ENCODE results near the gene STT3B. TPM values are rescaled to one million over a fixed set of nuclear protein-coding genes. Genes with fewer than 3 reads are reported as not detected.

The STT3B gene
- total RNA-seq, 2 donors from 2014 or later: 100 to 119 TPM

DNA sequence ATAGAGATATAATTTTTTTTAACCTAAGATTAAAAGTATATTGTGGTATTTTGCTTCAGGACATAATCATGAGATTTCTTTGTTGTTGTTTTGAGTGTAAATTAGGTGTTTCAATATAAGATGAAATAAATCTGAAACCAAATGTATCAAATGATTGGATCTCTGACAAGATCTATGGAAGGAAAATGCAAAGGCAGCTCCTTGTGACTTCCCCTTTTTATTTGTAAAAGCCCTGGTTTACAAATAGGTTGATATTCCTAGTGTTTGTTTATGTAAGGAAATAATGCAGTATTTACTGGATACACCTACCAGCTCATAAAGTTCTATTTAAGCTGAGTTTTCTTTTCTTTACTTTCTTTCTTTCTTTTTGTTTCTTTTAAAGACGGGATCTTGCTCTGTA, 35.9 kb downstream of the STT3B start:
- Mint-ChIP-seq H3K27ac (no peak overlapping the region), H3K4me3 (no peak overlapping the region), H3K4me1 (ENCODE audit: low read depth) (peaks cover 72% of the 10 kb centered on the region), H3K36me3 (ENCODE audit: insufficient read depth in 2 of 2) (no peaks in the 10 kb centered on the region), H3K9me3 (no peaks in the 10 kb centered on the region), H3K27me3 (ENCODE audit: low read depth) (no peaks in the 10 kb centered on the region)
- DNase-seq (no peak), ATAC-seq (replicated peaks in 1 of 2) (no peak)

GRCh38 chr3:31571325-31571724, 38.6 kb downstream of the STT3B start:
- no peak overlapping the region for H3K4me3 Mint-ChIP-seq
- peaks cover 49% of the 10 kb centered on the region for H3K4me1 Mint-ChIP-seq (ENCODE audit: low read depth)
- no peaks in the 10 kb centered on the region for H3K27me3 Mint-ChIP-seq (ENCODE audit: low read depth)
- no peaks in the 10 kb centered on the region for H3K36me3 Mint-ChIP-seq (ENCODE audit: insufficient read depth in 2 of 2)
- no peaks in the 10 kb centered on the region for H3K9me3 Mint-ChIP-seq
- no peak overlapping the region for H3K27ac Mint-ChIP-seq
- DNase-seq: no peak
- peak in 1 of 2 donors; percentile 19 for ATAC-seq (replicated peaks in 1 of 2)

DNA sequence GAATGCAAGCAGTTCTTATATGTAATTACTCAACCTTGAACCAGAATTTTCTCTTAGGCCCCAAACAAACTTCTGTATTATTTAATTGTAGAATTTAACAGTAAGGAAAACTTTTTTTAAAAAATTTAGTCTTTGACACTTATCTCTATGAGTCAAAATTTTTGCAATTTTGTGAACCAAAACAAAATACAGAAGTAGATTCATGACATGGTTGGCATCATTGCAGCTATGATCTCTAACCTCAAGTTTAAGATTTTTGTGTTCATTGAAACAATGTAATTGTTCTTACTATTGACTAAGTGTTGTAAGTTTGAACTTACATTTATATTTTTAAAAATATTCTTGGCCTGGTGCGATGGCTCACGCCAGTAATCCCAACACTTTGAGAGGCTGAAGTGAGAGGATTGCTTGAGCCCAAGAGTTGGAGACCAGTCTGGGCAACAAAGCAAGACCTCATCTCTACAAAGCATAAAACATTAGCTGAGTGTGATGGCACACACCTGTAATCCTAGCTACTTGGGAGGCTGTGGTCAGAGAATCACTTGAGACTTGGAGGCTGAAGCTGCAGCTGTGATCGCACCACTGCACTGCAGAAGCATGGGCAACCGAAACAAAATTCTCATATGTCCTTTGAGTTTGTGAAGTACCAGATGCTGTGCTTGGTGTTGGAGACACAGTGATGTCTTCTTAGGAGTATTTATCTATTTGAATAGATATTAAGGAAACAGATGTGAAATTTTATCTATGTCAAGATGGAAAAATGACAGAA, 39.7 kb downstream of the STT3B start:
- no peak overlapping the region for H3K4me3 Mint-ChIP-seq
- DNase-seq (no peak), ATAC-seq (replicated peaks in 1 of 2) (peak; percentile 20 to 60)
- no peaks in the 10 kb centered on the region for H3K27me3 Mint-ChIP-seq (ENCODE audit: low read depth)
- no peak overlapping the region for H3K27ac Mint-ChIP-seq
- peaks cover 38% of the 10 kb centered on the region for H3K4me1 Mint-ChIP-seq (ENCODE audit: low read depth)
- H3K9me3 Mint-ChIP-seq: no peaks in the 10 kb centered on the region
- no peaks in the 10 kb centered on the region for H3K36me3 Mint-ChIP-seq (ENCODE audit: insufficient read depth in 2 of 2)

GRCh38 chr3:31573036-31573779, 40.5 kb downstream of the STT3B start:
- H3K27ac Mint-ChIP-seq: no peak overlapping the region
- H3K27me3 Mint-ChIP-seq (ENCODE audit: low read depth): no peaks in the 10 kb centered on the region
- peaks cover 0 to under 1% of the 10 kb centered on the region in 2 donors for H3K36me3 Mint-ChIP-seq (ENCODE audit: insufficient read depth in 2 of 2)
- no peak overlapping the region for H3K4me3 Mint-ChIP-seq
- ATAC-seq (replicated peaks in 1 of 2) (peak; percentile 49 to 64), DNase-seq (no peak)
- H3K4me1 Mint-ChIP-seq (ENCODE audit: low read depth): peaks cover 39% of the 10 kb centered on the region
- no peaks in the 10 kb centered on the region for H3K9me3 Mint-ChIP-seq

DNA sequence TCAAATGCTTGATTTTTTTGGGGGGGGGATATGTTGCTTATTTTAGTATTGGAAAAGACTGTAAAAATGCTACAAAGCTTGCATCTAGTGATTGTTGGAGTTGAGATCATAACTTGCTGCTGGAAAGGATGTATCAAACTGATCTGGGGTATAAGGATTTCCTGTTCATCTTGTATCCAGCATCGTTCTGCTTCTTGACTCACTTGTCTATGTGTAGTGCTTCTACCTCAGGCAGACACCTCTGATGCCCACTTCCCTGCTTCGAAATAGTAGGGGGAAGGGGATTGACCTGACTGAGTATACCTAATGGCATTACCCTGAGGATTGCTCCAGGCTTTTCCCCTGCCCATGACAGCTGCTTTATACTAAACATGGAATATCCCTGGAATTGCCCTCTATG, 42.7 kb downstream of the STT3B start:
- H3K9me3 Mint-ChIP-seq: no peaks in the 10 kb centered on the region
- peak overlapping the region; percentile 31 for H3K27ac Mint-ChIP-seq
- ATAC-seq (replicated peaks in 1 of 2) (peak; percentile 63 to 68), DNase-seq (no peak)
- H3K27me3 Mint-ChIP-seq (ENCODE audit: low read depth): no peaks in the 10 kb centered on the region
- H3K4me1 Mint-ChIP-seq (ENCODE audit: low read depth): peaks cover 27% of the 10 kb centered on the region
- peak overlapping the region; percentile 1 to 35 for H3K4me3 Mint-ChIP-seq
- H3K36me3 Mint-ChIP-seq (ENCODE audit: insufficient read depth in 2 of 2): peaks cover 0 to 5% of the 10 kb centered on the region in 2 donors

- no peaks in the 10 kb centered on the region for H3K9me3 Mint-ChIP-seq
- ATAC-seq (replicated peaks in 1 of 2) (no peak), DNase-seq (no peak)
- peaks cover under 1 to 5% of the 10 kb centered on the region in 2 donors for H3K36me3 Mint-ChIP-seq (ENCODE audit: insufficient read depth in 2 of 2)
- H3K4me3 Mint-ChIP-seq: no peak overlapping the region
- H3K27me3 Mint-ChIP-seq (ENCODE audit: low read depth): no peaks in the 10 kb centered on the region
- peaks cover 17% of the 10 kb centered on the region for H3K4me1 Mint-ChIP-seq (ENCODE audit: low read depth)
- H3K27ac Mint-ChIP-seq: no peak overlapping the region
Measured at GRCh38 chr3:31576521-31576920, 43.8 kb downstream of the STT3B start.

GRCh38 chr3:31577232-31577631, 44.5 kb downstream of the STT3B start:
- no peak overlapping the region for H3K4me3 Mint-ChIP-seq
- H3K4me1 Mint-ChIP-seq (ENCODE audit: low read depth): peaks cover 24% of the 10 kb centered on the region
- ATAC-seq (replicated peaks in 1 of 2) (no peak), DNase-seq (no peak)
- H3K27ac Mint-ChIP-seq: no peak overlapping the region
- no peaks in the 10 kb centered on the region for H3K27me3 Mint-ChIP-seq (ENCODE audit: low read depth)
- peaks cover 4 to 10% of the 10 kb centered on the region in 2 donors for H3K36me3 Mint-ChIP-seq (ENCODE audit: insufficient read depth in 2 of 2)
- H3K9me3 Mint-ChIP-seq: no peaks in the 10 kb centered on the region

DNA sequence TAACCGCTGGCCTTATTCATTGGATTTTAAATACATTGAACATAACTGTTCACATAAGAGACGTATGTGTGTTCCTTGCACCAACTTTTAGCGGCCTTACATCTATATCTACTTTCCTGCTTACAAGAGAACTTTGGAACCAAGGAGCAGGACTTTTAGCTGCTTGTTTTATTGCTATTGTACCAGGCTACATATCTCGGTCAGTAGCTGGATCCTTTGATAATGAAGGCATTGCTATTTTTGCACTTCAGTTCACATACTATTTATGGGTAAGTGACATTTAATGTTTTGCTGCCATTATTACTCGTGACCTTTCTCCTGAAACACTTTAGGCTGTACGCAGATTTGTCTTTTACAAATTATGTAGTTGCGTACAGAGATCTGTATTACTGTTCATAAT, 47.1 kb downstream of the STT3B start:
- Mint-ChIP-seq H3K4me1 (ENCODE audit: low read depth) (peaks cover 46% of the 10 kb centered on the region), H3K36me3 (ENCODE audit: insufficient read depth in 2 of 2) (peaks cover 12 to 30% of the 10 kb centered on the region in 2 donors), H3K4me3 (no peak overlapping the region), H3K9me3 (peaks cover 0 to 4% of the 10 kb centered on the region in 2 donors), H3K27me3 (ENCODE audit: low read depth) (no peaks in the 10 kb centered on the region), H3K27ac (no peak overlapping the region)
- no peak for ATAC-seq (replicated peaks in 1 of 2)
- DNase-seq: no peak

DNA sequence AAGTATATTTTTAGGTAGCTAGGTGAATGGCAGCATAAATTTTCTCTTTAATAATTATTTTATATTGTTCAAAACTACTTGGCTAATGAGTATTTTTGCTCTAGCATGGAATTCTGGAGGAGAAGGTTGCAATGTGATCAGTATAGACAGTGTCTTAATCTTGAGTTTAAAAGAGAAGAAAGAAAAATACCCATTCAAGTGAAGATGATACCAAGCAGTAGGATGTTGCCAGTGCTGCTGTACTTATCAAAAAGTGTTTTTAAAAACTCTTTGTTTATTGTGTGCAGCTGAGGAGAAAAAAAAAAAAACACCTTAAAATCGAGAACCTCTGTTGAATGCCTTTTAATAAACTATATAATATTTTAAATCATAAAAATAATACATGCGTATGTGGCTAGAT, 47.9 kb downstream of the STT3B start:
- H3K4me3 Mint-ChIP-seq: no peak overlapping the region
- H3K27ac Mint-ChIP-seq: no peak overlapping the region
- no peak for ATAC-seq (replicated peaks in 1 of 2)
- peaks cover 0 to 4% of the 10 kb centered on the region in 2 donors for H3K9me3 Mint-ChIP-seq
- H3K36me3 Mint-ChIP-seq (ENCODE audit: insufficient read depth in 2 of 2): peaks cover 13 to 34% of the 10 kb centered on the region in 2 donors
- no peak for DNase-seq
- peaks cover 46% of the 10 kb centered on the region for H3K4me1 Mint-ChIP-seq (ENCODE audit: low read depth)
- H3K27me3 Mint-ChIP-seq (ENCODE audit: low read depth): no peaks in the 10 kb centered on the region

DNA sequence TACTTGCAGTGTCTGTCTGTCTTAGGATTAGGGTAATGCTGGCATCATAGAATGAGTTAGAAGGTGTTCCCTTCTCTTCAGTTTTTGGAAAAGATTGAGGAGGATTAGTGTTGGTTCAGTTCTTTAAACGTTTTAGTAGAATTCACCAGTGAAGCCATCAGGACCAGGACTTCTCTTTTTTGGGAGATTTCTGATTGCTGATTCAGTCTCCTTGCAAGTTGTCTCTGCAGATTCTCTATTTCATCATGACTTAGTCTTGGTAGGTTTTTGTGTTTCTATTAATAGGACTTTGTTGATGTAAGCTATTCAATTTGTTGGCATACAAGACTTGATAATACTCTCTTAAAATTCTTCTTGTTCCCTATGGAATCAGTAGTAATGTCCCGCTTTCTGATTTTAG, 48.9 kb downstream of the STT3B start:
- peak overlapping the region; percentile 56 for H3K27ac Mint-ChIP-seq
- ATAC-seq (replicated peaks in 1 of 2) (no peak), DNase-seq (no peak)
- H3K36me3 Mint-ChIP-seq (ENCODE audit: insufficient read depth in 2 of 2): peaks cover 16 to 43% of the 10 kb centered on the region in 2 donors
- H3K9me3 Mint-ChIP-seq: peaks cover 0 to 6% of the 10 kb centered on the region in 2 donors
- H3K4me1 Mint-ChIP-seq (ENCODE audit: low read depth): peaks cover 46% of the 10 kb centered on the region
- H3K4me3 Mint-ChIP-seq: no peak overlapping the region
- no peaks in the 10 kb centered on the region for H3K27me3 Mint-ChIP-seq (ENCODE audit: low read depth)

DNA sequence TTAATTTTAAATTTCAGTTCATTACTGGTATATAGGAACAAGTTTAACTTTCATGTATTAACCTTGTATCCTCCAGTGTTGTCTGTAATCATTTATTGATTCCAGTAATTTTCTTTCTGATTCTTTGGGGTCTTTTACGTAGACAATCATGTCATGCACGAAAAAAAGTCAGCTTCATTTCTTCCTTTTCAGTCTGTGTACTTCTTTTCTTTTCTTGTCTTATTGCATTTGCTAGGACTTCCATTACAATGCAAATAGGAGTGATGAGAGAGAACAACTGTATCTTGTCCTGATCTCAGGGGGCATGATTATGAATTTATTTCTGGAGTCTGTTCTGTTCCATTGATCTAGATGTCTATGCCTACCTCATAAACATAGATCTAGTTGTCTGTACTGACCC, 56.5 kb downstream of the STT3B start:
- peaks cover 47 to 80% of the 10 kb centered on the region in 2 donors for H3K36me3 Mint-ChIP-seq (ENCODE audit: insufficient read depth in 2 of 2)
- DNase-seq (no peak), ATAC-seq (replicated peaks in 1 of 2) (no peak)
- peaks cover 35% of the 10 kb centered on the region for H3K4me1 Mint-ChIP-seq (ENCODE audit: low read depth)
- H3K27ac Mint-ChIP-seq: no peak overlapping the region
- no peaks in the 10 kb centered on the region for H3K27me3 Mint-ChIP-seq (ENCODE audit: low read depth)
- no peak overlapping the region for H3K4me3 Mint-ChIP-seq
- H3K9me3 Mint-ChIP-seq: peaks cover 12 to 14% of the 10 kb centered on the region in 2 donors

DNA sequence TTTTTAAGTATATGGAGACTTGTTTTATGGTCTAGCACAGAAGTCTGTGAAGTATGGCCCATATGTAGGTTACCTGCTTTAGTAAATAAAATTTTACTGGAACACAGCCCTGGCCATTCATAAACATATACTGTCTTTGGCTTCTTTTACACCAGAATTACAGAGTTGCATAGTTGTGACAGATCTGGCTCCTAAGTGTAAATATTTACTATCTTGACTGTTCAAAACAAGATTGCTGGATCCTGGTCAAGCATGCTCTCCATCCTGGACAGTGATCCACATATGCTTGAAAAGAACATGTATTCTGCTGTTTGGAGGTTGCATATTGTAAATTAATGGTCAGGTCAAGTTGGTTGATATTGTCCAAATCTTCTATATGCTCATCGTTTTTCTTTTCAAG, 57.9 kb downstream of the STT3B start:
- Mint-ChIP-seq H3K4me1 (ENCODE audit: low read depth) (peaks cover 47% of the 10 kb centered on the region), H3K27me3 (ENCODE audit: low read depth) (no peaks in the 10 kb centered on the region), H3K9me3 (peaks cover 12 to 14% of the 10 kb centered on the region in 2 donors), H3K4me3 (no peak overlapping the region), H3K27ac (no peak overlapping the region), H3K36me3 (ENCODE audit: insufficient read depth in 2 of 2) (peaks cover 50 to 86% of the 10 kb centered on the region in 2 donors)
- DNase-seq (no peak), ATAC-seq (replicated peaks in 1 of 2) (no peak)

DNA sequence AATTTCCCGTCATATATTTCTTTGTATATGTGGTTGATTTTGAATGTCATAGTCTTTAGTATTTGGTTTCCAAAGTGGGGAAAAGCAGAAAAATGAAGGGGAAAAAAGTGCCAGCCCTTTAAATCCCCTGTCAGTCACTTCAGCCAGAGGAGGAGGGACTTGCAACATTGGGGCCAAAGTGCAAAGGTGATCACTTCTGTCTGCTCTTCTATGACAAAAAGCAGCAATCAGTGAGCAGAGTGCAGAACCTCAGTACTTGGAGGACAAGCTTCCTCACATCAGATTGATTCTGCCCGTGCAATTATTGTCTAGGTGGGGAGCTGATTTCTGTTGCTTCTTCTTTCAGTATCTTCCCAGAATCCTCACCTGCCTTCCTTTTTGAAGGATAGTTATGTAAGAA, 60.0 kb downstream of the STT3B start:
- Mint-ChIP-seq H3K4me3 (peak overlapping the region in 1 of 2 donors; percentile 38), H3K27me3 (ENCODE audit: low read depth) (no peaks in the 10 kb centered on the region), H3K4me1 (ENCODE audit: low read depth) (peaks cover 55% of the 10 kb centered on the region), H3K9me3 (peaks cover 11 to 12% of the 10 kb centered on the region in 2 donors), H3K36me3 (ENCODE audit: insufficient read depth in 2 of 2) (peaks cover 44 to 74% of the 10 kb centered on the region in 2 donors), H3K27ac (peak overlapping the region; percentile 63)
- ATAC-seq (replicated peaks in 1 of 2): no peak
- DNase-seq: no peak

Data from activated T-cell treated with anti-CD3 and anti-CD28 coated beads, Interleukin-2, amount 50 U/mL, for 72 hours (primary cell).